Measurements from ENCODE around the gene MACROD2. TPM values are rescaled to one million over a fixed set of nuclear protein-coding genes. Genes with fewer than 3 reads are reported as not detected.

Gene MACROD2
- total RNA-seq, 1 experiment from 2014 or later = 3.7 TPM

DNA sequence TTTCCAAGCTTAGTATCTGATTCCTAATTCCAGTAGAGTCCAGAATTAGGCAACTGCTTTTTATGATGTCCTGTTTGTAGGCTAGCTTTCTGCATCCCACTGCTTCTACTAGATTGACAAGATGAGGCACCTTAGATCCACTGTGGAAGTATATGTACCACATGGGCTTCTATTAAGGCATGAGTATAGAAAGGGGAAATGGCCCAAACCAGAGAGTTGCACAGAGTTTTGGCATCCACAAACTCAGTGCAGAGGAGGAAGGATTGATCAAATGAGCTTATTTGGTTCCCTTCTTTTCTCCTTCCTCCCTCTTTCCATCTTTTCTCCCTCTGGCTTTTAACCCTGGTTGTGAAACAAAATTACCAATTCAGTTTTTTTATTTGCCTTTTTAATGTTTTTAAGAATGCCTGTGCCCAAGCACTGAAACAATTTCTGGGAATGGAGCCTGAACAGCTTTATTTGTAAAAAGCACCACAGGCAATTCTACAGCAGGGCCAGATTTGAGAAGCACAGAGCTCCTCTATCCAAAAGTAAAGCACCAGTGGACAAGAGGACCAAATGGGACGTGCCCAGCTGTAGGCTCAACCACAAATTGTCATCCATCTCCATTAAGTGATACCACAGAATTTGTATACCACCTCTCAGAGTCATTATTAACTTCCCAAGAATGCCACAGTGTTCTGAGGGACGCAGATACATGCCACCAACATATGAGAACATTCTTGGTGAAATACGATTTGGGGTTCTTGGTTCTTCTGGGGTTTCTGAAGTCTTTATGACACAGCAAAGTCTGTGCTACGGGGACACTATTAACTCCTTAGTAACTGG lies 1608.9 kb downstream of the MACROD2 start:
- no peaks in the 10 kb centered on the region for H3K4me1 ChIP-seq (ENCODE audit: control insufficient read depth in 1 of 2, insufficient read depth in 2 of 2, low read length in 2 of 2)
- no peak for TF ChIP-seq CEBPB (IDR thresholded peaks at IDR 0.05; ENCODE audit: low read depth)
- TF ChIP-seq EZH2phosphoT487 (IDR thresholded peaks at IDR 0.05; ENCODE audit: borderline replicate concordance) = no peak
- no peak for TF ChIP-seq POLR2A (IDR thresholded peaks at IDR 0.05; ENCODE audit: borderline replicate concordance, extremely low read depth, insufficient read depth, insufficient read length)
- TF ChIP-seq EGR1 (IDR thresholded peaks at IDR 0.05; ENCODE audit: low read depth) = no peak
- TF ChIP-seq REST (IDR thresholded peaks at IDR 0.05; ENCODE audit: low read depth) = no peak
- TF ChIP-seq EZH2 (IDR thresholded peaks at IDR 0.05) = no peak
- TF ChIP-seq ZFX (IDR thresholded peaks at IDR 0.05) = no peak
- TF ChIP-seq YY1 (IDR thresholded peaks at IDR 0.05; ENCODE audit: extremely low read depth, insufficient replicate concordance, low read depth, low read length) = no peak
- no peak for TF ChIP-seq SIN3A (IDR thresholded peaks at IDR 0.05; ENCODE audit: low read depth)
- TF ChIP-seq SRF (IDR thresholded peaks at IDR 0.05; ENCODE audit: low read depth) = no peak
- no peak for TF ChIP-seq JUND (IDR thresholded peaks at IDR 0.05)
- TF ChIP-seq, protein P1, sequence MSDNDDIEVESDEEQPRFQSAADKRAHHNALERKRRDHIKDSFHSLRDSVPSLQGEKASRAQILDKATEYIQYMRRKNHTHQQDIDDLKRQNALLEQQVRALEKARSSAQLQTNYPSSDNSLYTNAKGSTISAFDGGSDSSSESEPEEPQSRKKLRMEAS (IDR thresholded peaks at IDR 0.05) = no peak
- TF ChIP-seq CBX3 (IDR thresholded peaks at IDR 0.05; ENCODE audit: low read depth) = no peak
- TF ChIP-seq SP1 (IDR thresholded peaks at IDR 0.05; ENCODE audit: low read depth) = no peak
- TF ChIP-seq ZNF274 (IDR thresholded peaks at IDR 0.05; ENCODE audit: low read depth, low read length) = no peak
- TF ChIP-seq TCF7L2 (IDR thresholded peaks at IDR 0.05; ENCODE audit: borderline replicate concordance, extremely low read depth, insufficient read depth, insufficient read length) = no peak
- no peak for TF ChIP-seq POLR2AphosphoS5 (IDR thresholded peaks at IDR 0.05; ENCODE audit: low read depth, low read length)
- no peak for TF ChIP-seq ELF1 (IDR thresholded peaks at IDR 0.05; ENCODE audit: borderline replicate concordance, low read depth)
- H3K9me2 ChIP-seq (ENCODE audit: insufficient read depth) = no peaks in the 10 kb centered on the region
- ATAC-seq (no peak), DNase-seq (ENCODE audit: low read depth, low spot score) (no peak)
- H4K20me1 ChIP-seq (ENCODE audit: insufficient read depth) = no peaks in the 10 kb centered on the region
- no peak overlapping the region for H3K4me3 ChIP-seq (replicated peaks in 1 of 2; ENCODE audit: low read depth in 1 of 2, low read length in 2 of 2)
- POLR2A ChIA-PET = no interaction called here
- H2AFZ ChIP-seq (ENCODE audit: low read depth, low read length, poor library complexity, severe bottlenecking) = no peak overlapping the region
- intact Hi-C loops (cut with micrococcal nuclease) = no loop called here
- H3K27me3 ChIP-seq (ENCODE audit: insufficient read depth, low read length) = no peaks in the 10 kb centered on the region
- no peak overlapping the region for H3K27ac ChIP-seq (ENCODE audit: low read depth, low read length)
- H3K79me2 ChIP-seq (ENCODE audit: insufficient read depth, low read length) = no peaks in the 10 kb centered on the region
- H3K9ac ChIP-seq (ENCODE audit: low read length) = no peak overlapping the region
- RAD21 ChIA-PET (ENCODE audit: low non-redundant PET in 1 of 2, low total read pairs in 2 of 2, uncharacterized antibody in 2 of 2, unreplicated experiment in 2 of 2) = no interaction called here
- H3K4me2 ChIP-seq (ENCODE audit: low read length) = no peak overlapping the region
- peaks cover 4 to 19% of the 10 kb centered on the region in 2 experiments; a peak in 2 of 4 replicates for H3K9me3 ChIP-seq (ENCODE audit: control insufficient read depth in 1 of 2, insufficient read depth in 1 of 2, low read depth in 1 of 2, low read length in 2 of 2)
- CTCF ChIA-PET = no interaction called here
- H3K36me3 ChIP-seq (ENCODE audit: control insufficient read depth in 1 of 2, insufficient read depth in 2 of 2, low read length in 2 of 2) = no peaks in the 10 kb centered on the region
- no TSS peak for BruUV-seq (replicated peaks)

Data from HCT116 (cell line).